GM21390 (cell line): ENCODE data around the gene SLC2A4.

Source experiments
- ATAC-seq: cut with Tn5 transposase; IDR thresholded peaks from one replicate; pipeline ENCODE4 v1.9.1; 2021; ENCODE audit not compliant: unreplicated experiment

Gene SLC2A4

DNA sequence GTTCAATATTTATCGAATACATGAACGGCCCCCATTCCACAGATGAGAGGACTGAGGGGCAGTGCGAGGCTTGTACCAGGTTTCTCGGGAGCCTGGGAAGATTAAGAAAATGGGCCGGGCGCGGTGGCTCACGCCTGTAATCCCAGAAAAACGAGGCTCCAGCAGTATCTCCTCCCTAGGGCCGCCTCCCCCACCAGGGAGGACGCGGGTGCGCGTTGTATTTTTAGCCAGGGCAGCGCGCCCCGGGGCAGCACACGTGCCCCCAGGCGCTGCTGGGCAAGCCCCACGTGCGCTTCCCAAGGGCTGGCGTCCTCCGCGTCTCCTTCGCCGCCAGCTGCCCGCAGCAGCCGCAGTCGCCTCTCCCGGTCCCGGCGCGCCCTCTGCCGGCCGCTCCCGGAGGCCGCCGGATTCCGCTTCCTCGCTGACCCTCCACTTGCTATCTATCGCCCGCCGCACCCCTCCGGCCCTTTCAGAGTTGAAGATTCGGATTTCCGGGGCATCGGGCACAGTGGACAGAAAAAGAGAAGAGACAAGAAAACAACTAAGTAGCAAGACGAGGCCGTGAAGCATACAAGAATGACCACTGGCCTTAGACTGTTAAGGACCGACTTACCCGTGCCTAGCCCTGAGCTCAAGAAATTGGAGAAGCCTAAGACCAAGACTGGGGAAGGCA is 14.8 kb downstream of the SLC2A4 start:
- no peak for ATAC-seq

DNA sequence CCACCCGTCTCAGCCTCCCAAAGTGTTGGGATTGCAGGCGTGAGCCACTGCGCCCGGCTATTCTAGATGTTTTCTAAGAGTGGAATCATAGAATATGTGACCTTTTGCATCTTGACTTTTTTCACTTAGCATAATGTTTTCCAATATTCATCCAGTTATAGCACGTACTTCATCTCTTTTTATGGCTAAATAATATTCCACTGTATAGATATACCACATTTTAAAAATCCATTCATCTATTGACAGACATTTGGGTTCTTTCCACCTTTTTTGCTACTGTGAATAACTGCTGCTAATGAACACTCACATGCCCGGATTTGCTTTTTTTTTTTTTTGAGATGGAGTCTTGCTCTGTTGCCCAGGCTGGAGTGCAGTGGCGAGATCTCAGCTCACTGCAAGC is 22.7 kb downstream of the SLC2A4 start:
- ATAC-seq, result no peak

- ATAC-seq, result peak; percentile 66
These were observed 25.6 kb downstream of the SLC2A4 start, which contains the start of gene EIF5A for GRCh38 chr17:7306911-7307685. Gene EIF5A, plus strand, starts transcription at chr17:7307628. Its CDS starts 2,008 bp downstream, at chr17:7309636.

DNA sequence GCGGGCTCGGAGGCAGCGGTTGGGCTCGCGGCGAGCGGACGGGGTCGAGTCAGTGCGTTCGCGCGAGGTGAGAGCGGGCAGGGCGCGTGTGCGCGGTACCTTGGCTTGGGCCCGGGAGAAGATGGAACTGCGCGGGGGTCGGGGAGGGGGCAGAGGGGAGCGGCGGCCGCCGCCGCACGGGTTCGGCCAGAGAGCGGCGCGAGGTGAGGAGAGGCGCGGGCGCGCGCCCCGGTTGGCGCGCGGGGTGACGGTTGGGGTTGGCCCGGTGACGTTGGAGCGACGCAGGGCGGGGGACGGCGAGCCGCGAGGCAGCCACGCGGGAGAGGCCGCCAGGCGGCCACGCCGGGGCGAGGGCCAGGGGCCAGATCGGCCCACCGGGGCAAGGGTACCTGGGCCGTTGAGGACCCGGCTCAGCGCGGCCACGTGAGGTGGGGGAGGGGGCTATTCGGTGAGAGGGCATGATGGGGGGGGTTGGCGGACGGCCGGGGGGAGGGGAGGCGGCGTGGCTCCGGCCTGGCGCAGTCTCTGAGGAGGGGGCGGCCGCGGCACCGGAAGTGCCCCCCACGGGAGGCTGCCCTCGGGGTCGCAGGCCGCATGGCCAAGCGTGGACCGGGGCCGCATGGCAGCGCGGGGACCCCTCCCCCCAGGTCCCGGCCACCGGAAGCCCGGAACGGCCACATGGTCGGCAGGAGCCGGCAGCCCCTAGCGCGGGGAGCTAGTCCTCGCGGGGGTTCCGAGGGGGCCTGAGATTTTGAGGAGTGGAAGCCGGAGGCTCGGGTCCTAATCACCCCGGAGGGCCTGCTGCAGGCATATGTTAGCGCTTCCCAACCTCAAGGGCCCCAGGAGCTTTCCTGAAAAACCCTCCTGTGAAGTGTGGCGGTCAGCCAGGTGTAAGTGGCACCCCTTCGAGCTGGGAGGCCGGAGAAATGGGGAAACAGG is 26.4 kb downstream of the SLC2A4 start:
- no peak for ATAC-seq

- peak; percentile 29 for ATAC-seq
These were observed 27.3 kb downstream of the SLC2A4 start for GRCh38 chr17:7308625-7309433.

GRCh38 chr17:7309628-7310027 is 28.1 kb downstream of the SLC2A4 start:
- no peak for ATAC-seq

GRCh38 chr17:7311110-7311705 is 29.7 kb downstream of the SLC2A4 start:
- no peak for ATAC-seq

- ATAC-seq, result no peak
These were observed 31.0 kb downstream of the SLC2A4 start for GRCh38 chr17:7312432-7313087.

DNA sequence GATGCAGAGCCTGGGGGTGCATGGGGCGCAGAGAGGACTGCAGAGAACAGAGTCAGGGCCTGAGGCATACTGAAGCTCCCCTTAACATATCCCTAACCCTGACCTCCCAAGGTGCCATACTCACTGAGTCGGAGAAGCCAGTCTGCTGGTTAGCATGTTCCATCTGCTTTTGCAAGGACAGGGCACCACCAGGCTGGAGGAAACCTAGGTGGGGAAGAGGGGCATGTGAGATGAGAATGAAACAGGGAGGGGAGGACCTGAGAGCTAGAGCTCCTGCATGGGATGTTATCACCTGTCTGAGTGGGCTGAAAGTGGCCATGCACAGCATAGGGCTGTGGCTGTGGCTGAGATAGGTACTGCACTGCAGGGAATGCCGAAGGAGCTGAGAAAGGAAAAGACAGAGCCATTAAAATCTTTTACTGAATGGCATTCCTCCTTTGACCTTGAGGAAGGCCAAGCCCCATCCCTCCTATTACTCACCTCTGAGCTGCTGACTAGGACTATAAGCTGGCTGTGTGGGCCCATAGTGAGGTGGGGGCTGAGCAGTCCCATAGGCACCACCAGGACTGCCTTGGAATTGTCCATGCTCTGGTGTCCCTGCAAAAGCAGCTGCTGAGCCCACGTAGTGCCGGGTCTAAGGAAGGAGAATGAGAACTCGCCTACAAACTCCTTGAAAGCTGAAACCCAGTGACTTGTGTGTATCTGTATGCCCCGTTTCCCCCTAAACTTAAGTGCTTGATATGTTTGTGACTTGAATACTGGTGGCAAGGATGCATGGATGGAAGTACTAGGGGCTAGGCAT is 31.8 kb downstream of the SLC2A4 start:
- no peak for ATAC-seq

DNA sequence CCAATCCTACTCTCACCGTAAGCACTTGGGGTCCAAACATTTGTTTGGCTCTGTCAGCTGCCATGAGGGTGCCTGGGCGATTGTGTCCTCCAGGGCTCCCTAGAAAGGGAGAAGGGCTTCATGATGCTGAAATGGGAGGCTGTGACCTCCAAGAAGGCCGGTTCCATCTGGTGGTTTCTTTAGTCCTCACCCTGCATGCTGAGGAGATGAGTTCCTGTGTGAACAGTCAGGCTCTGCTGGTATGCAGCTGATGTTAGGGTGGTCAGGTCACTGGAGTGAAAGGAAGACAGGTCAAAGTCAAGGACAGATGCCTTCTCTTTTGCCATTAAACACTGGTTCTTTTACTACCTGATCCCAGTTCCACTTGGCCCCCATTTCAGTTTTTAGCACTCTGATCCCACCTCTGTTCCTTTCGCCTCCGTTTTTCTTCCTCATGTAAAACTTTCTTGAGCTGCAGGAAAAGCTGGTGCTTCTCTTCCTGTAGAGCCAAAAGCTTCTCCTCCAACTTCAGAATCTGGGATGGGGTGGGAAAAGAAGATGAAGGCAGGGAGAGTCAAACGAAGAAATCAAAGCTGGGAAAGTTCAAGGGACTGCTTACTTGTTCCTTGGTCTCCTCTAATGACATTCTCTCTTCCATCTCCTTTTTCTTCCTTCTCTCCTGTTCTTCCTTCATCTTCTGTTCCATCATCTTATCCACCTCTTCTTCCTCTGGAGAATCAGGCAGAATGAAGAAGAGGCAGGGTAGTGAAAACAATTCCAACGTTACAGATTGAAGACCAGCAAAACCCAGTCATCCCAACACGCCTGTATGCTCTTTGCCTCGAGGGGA is 32.6 kb downstream of the SLC2A4 start:
- ATAC-seq, result no peak

DNA sequence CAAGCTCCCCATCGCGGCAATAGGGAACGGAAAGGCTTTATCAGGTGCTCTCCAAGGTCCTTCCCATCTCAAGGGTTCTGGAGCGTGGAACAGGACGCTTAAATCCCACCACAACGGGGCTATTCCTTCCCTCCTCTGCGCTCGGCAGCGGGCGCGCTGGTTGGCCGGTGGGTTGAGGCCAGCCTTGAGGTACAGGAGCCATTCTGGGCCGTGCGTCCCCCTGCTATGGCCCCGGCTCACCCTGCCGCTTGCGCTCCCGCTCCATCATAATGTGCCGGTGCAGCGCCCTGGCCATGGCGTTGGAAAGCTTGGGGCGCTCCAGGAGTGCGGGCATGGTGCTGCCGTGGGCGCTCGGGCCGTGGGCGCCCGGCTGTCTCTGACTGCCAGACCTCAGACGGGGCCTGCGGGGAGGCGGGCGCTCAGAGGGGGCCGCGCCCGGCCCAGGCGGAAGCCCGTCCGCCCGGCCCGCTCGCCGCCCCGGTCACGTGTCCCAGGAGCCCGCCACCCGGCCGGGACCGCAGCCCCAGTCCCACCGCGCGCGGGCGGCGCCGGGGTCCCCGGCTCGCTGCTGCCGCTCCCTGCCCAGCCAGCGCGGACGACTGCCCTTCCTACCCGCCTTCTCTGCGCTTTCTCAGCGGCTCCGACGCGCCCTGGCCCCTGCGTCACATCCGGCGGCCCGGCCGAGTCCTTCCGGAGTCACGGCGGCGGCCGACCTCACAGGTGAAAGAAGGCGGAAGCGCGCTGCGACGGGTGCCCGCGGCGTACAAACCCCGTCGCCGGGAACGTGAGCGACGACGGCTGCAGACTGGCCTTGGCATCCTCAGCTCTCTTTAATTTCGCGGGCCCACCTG is 33.4 kb downstream of the SLC2A4 start, which contains the start of gene GPS2:
Gene GPS2 (minus strand): TSS at position 642 of the 851 bp plus-strand sequence. CDS start 308 bp downstream, at position 334.
- peak; percentile 78 for ATAC-seq

DNA sequence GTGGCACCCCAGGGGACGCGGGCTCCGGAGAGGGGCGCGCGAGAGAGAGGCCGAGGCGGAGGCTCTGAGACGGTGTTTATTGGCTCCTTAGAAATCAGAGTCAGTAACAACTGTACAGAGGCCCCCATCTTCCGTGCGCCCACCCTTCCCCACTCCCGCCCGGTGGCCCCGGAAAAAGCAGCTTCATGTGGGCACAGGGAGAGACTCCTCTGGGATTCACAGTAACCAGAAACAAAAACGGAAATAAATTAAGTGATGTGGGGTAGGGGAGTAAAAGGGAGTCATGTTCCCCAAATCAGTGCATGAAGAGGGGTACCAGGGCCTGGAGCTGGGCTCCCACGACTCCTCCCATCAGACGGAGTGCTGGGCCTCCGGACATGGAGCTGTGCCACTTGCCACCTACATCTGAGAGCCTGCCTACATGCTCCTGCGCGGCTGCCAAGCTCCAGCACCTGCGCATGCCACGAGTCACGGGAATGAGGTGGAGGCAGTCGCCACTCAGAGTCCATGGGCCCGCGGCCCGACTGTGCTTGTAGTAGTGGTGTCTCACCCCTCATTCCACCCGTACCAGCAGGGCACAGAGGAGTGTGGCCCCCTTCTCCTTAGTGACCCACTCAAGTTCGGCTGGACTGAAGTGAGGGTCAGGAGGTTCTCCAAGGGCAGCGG is 34.2 kb downstream of the SLC2A4 start:
- ATAC-seq, result no peak

GRCh38 chr17:7317161-7317803 is 35.8 kb downstream of the SLC2A4 start:
- ATAC-seq, result no peak

- no peak for ATAC-seq
These were observed 36.8 kb downstream of the SLC2A4 start for GRCh38 chr17:7318121-7318860.

GRCh38 chr17:7321466-7321865 is 39.9 kb downstream of the SLC2A4 start:
- ATAC-seq, result no peak
